Psoas muscle (tissue), 8 donors: ENCODE measurements around the gene SLC7A6OS. TPM values are rescaled to one million over a fixed set of nuclear protein-coding genes. Genes with fewer than 3 reads are reported as not detected.

Experiments
- ATAC-seq, 4 donors: fragments of 200-7000 bp; cut with Tn5 transposase; one replicate each; pipeline ENCODE4 v1.9.1; 2020; ENCODE audit warnings: moderate library complexity in 3 of 4, mild to moderate bottlenecking in 2 of 4
- DNase-seq, 2 donors: peaks; one replicate each; pipeline ENCODE4 v3.0.0-alpha.2; 2020
- H3K27ac ChIP-seq: fragments of 200-600 bp; one replicate; pipeline ENCODE4 v1.8.0; 2022
- H3K27me3 ChIP-seq, 3 donors: fragments of 200-600 bp in 1 of 3; one replicate each; pipeline versions ENCODE4 v1.6.1 to v1.8.0; 2013 to 2022; ENCODE audit warnings: low read length in 2 of 3, mild to moderate bottlenecking in 2 of 3, moderate library complexity in 1 of 3; ENCODE audit not compliant: insufficient read depth in 3 of 3
- H3K36me3 ChIP-seq, 2 donors: fragments of 200-600 bp in 1 of 2; one replicate each; pipeline versions ENCODE4 v1.6.1 to v1.8.0; 2013 to 2022; ENCODE audit warnings: low read depth in 1 of 2, mild to moderate bottlenecking in 1 of 2, moderate library complexity in 1 of 2; ENCODE audit not compliant: insufficient read depth in 1 of 2
- H3K4me1 ChIP-seq: fragments of 200-600 bp; one replicate; pipeline ENCODE4 v1.8.0; 2022
- H3K4me3 ChIP-seq: fragments of 200-600 bp; one replicate; pipeline ENCODE4 v1.8.0; 2022; ENCODE audit warnings: mild to moderate bottlenecking
- H3K9me3 ChIP-seq: fragments of 200-600 bp; one replicate; pipeline ENCODE4 v1.8.0; 2022
- CTCF ChIP-seq: fragments of 200-600 bp; IDR thresholded peaks from one replicate; pipeline ENCODE4 v1.8.0; 2022; ENCODE audit warnings: antibody characterized with exemption
- WGBS, 3 donors: extraction: QIAGEN DNeasy Blood & Tissue Kit; methylation state at CpG; one replicate each; pipeline versions ENCODE4 v1.1.6 to v1.1.7; 2013; 5-methylcytosine and 5-hydroxymethylcytosine counted together
- intact Hi-C, 2 donors: fragments of 100-400 bp; cut with DNase I; formaldehyde crosslinking; loops; one replicate each; pipeline versions ENCODE4 v1.11.0 to v1.14.2; 2022
- polyA plus RNA-seq, 3 donors: library from polyadenylated mRNA; stranded (reverse); fragments of 200-250 nt; gene quantifications; one replicate each; pipeline ENCODE4 v1.2.3, GENCODE V29; 2013
- total RNA-seq, 4 donors: library from RNA; stranded (reverse); fragmentation: NEBNext Ultra II Directional in 2 of 4; extraction: Animal tissue kit (Norgen Biotek cat#: 25700) in 2 of 4; gene quantifications; one replicate each; pipeline versions ENCODE4 v1.2.1 to v1.2.4, GENCODE V29; 2021 to 2023
- donor health status: healthy with polysubstance abuse.
- donor health status: DM: no; HTN: no; CAD: no; lungs with moderate emphysema.
- donor health status: Bipolar disorder and iron deficiency.
- donor health status: healthy.
- donor health status: DM: yes; HTN: yes; CAD: no.
- donor health status: DM: no; HTN: no; CAD: no.
- donor health status: DM: no; HTN: no; CAD: no.
- donor health status: DM: yes; HTN: yes; CAD: no.

The SLC7A6OS gene
- total and polyA plus RNA-seq, 7 donors: 5.8 to 16.3 (median 9.5) TPM

GRCh38 chr16:68354816-68355215 is 44.1 kb upstream of the SLC7A6OS start:
- no peaks in the 10 kb centered on the region for H3K9me3 ChIP-seq
- 89 to 92% (median 91%) methylated on average over 9 of the region's 9 CpGs for WGBS, 3 donors
- DNase-seq: no peak
- intact Hi-C loops: no loop called here
- no peak for ATAC-seq
- no peaks in the 10 kb centered on the region for H3K27me3 ChIP-seq
- TF ChIP-seq CTCF: no peak
- H3K27ac ChIP-seq: no peak overlapping the region
- no peaks in the 10 kb centered on the region for H3K4me1 ChIP-seq
- no peak overlapping the region for H3K4me3 ChIP-seq
- H3K36me3 ChIP-seq: peaks cover 6 to 98% of the 10 kb centered on the region in 2 donors

- DNase-seq (peak in 1 of 2 donors; percentile 26), ATAC-seq (no peak)
- H3K27me3 ChIP-seq: no peaks in the 10 kb centered on the region
- H3K36me3 ChIP-seq: peaks cover 6 to 97% of the 10 kb centered on the region in 2 donors
- peaks cover 9% of the 10 kb centered on the region for H3K4me1 ChIP-seq
- H3K27ac ChIP-seq: no peak overlapping the region
- intact Hi-C loops: no loop called here
- WGBS, 3 donors: 85 to 95% (median 88%) methylated on average over 13 of the region's 13 CpGs
- no peak overlapping the region for H3K4me3 ChIP-seq
- TF ChIP-seq CTCF: no peak
- no peaks in the 10 kb centered on the region for H3K9me3 ChIP-seq
Measured at GRCh38 chr16:68353366-68353765, 42.6 kb upstream of the SLC7A6OS start.

- H3K9me3 ChIP-seq: no peaks in the 10 kb centered on the region
- no peak overlapping the region for H3K27ac ChIP-seq
- ATAC-seq: no peak
- peak in 1 of 2 donors; percentile 24 for DNase-seq
- H3K4me1 ChIP-seq: peaks cover 16% of the 10 kb centered on the region
- peaks cover 6 to 98% of the 10 kb centered on the region in 2 donors for H3K36me3 ChIP-seq
- no peak for TF ChIP-seq CTCF
- H3K4me3 ChIP-seq: no peak overlapping the region
- intact Hi-C loops: no loop called here
- whole genome bisulfite sequencing, 3 donors: 89 to 93% (median 90%) methylated on average over 11 of the region's 11 CpGs
- no peaks in the 10 kb centered on the region for H3K27me3 ChIP-seq
Measured at GRCh38 chr16:68351991-68352431, 41.3 kb upstream of the SLC7A6OS start.

GRCh38 chr16:68351463-68351862 is 40.7 kb upstream of the SLC7A6OS start:
- H3K4me3 ChIP-seq: no peak overlapping the region
- H3K9me3 ChIP-seq: no peaks in the 10 kb centered on the region
- H3K27me3 ChIP-seq: no peaks in the 10 kb centered on the region
- peak in 1 of 2 donors; percentile 47 for DNase-seq
- H3K4me1 ChIP-seq: peaks cover 16% of the 10 kb centered on the region
- 86 to 91% (median 86%) methylated on average over 11 of the region's 11 CpGs for WGBS, 3 donors
- intact Hi-C loops: no loop called here
- no peak overlapping the region for H3K27ac ChIP-seq
- no peak for ATAC-seq
- peaks cover 6 to 98% of the 10 kb centered on the region in 2 donors for H3K36me3 ChIP-seq
- no peak for TF ChIP-seq CTCF

- peaks cover 6 to 98% of the 10 kb centered on the region in 2 donors for H3K36me3 ChIP-seq
- no peak for TF ChIP-seq CTCF
- no peaks in the 10 kb centered on the region for H3K27me3 ChIP-seq
- ATAC-seq (no peak), DNase-seq (no peak)
- 88 to 95% (median 90%) methylated on average over 10 of the region's 10 CpGs for WGBS, 3 donors
- peaks cover 17% of the 10 kb centered on the region for H3K4me1 ChIP-seq
- H3K9me3 ChIP-seq: no peaks in the 10 kb centered on the region
- intact Hi-C loops: no loop called here
- no peak overlapping the region for H3K27ac ChIP-seq
- no peak overlapping the region for H3K4me3 ChIP-seq
Measured at GRCh38 chr16:68350813-68351350, 40.1 kb upstream of the SLC7A6OS start.
